H9 (cell line): Measurements from ENCODE around the gene WWC2. TPM values are rescaled to one million over a fixed set of nuclear protein-coding genes. Genes with fewer than 3 reads are reported as not detected.

ENCODE experiments used
- DNase-seq: peaks from one replicate; pipeline ENCODE4 v3.0.0-alpha.2; 2017
- H2AFZ ChIP-seq: one replicate; pipeline ENCODE4 v1.6.1; 2013; ENCODE audit warnings: mild to moderate bottlenecking, low read length, control low read depth, moderate library complexity
- H2AK5ac ChIP-seq: 2 replicates; pipeline ENCODE4 v1.6.1; 2013; ENCODE audit warnings: low read length, control low read depth, mixed read lengths; ENCODE audit not compliant: insufficient read length
- H2BK120ac ChIP-seq: one replicate; pipeline ENCODE4 v1.6.1; 2013; ENCODE audit warnings: low read depth, mild to moderate bottlenecking, low read length, control low read depth, inconsistent platforms; ENCODE audit not compliant: poor library complexity, severe bottlenecking
- H2BK12ac ChIP-seq: 2 replicates; pipeline ENCODE4 v1.6.1; 2013; ENCODE audit warnings: low read length, control low read depth, mixed read lengths, low read depth; ENCODE audit not compliant: insufficient read length
- H2BK15ac ChIP-seq: 2 replicates; pipeline ENCODE4 v1.6.1; 2013; ENCODE audit warnings: low read depth, low read length, control low read depth
- H2BK20ac ChIP-seq: one replicate; pipeline ENCODE4 v1.6.1; 2013; ENCODE audit warnings: low read depth, mild to moderate bottlenecking, low read length, control low read depth, inconsistent platforms; ENCODE audit not compliant: poor library complexity, severe bottlenecking
- H2BK5ac ChIP-seq: 2 replicates; pipeline ENCODE4 v1.6.1; 2013; ENCODE audit warnings: low read length, control low read depth, mixed read lengths; ENCODE audit not compliant: insufficient read length
- H3K14ac ChIP-seq: 2 replicates; pipeline ENCODE4 v1.6.1; 2013; ENCODE audit warnings: low read length, control low read depth; ENCODE audit not compliant: insufficient read depth
- H3K18ac ChIP-seq: 2 replicates; pipeline ENCODE4 v1.6.1; 2013; ENCODE audit warnings: low read depth, mild to moderate bottlenecking, mixed read lengths, low read length, control low read depth; ENCODE audit not compliant: insufficient read length
- H3K23ac ChIP-seq: 2 replicates; pipeline ENCODE4 v1.6.1; 2013; ENCODE audit warnings: low read length, control low read depth, mixed read lengths, low read depth; ENCODE audit not compliant: insufficient read length
- H3K23me2 ChIP-seq: 2 replicates; pipeline ENCODE4 v1.6.1; 2013; ENCODE audit warnings: low read depth, mild to moderate bottlenecking, mixed read lengths, low read length, control low read depth; ENCODE audit not compliant: insufficient read length, poor library complexity, severe bottlenecking
- H3K27ac ChIP-seq: 2 replicates; pipeline ENCODE4 v1.5.1; 2013; ENCODE audit warnings: low read length, control low read depth, mixed read lengths, low read depth; ENCODE audit not compliant: insufficient read length
- H3K27me3 ChIP-seq: 2 replicates; pipeline ENCODE4 v1.6.1; 2013; ENCODE audit warnings: low read length, control low read depth, inconsistent platforms; ENCODE audit not compliant: insufficient read depth
- H3K4ac ChIP-seq: 2 replicates; pipeline ENCODE4 v1.6.1; 2013; ENCODE audit warnings: low read depth, mild to moderate bottlenecking, control low read depth, inconsistent platforms, low read length, moderate library complexity
- H3K4me1 ChIP-seq: 2 replicates; pipeline ENCODE4 v1.6.1; 2013; ENCODE audit warnings: low read length, control low read depth, inconsistent platforms; ENCODE audit not compliant: insufficient read depth
- H3K4me2 ChIP-seq: 2 replicates; pipeline ENCODE4 v1.6.1; 2013; ENCODE audit warnings: low read length, control low read depth, mixed read lengths; ENCODE audit not compliant: insufficient read length, insufficient read depth
- H3K56ac ChIP-seq: 2 replicates; pipeline ENCODE4 v1.6.1; 2013; ENCODE audit warnings: low read depth, mild to moderate bottlenecking, mixed read lengths, low read length, control low read depth; ENCODE audit not compliant: insufficient read length
- H3K79me1 ChIP-seq: 2 replicates; pipeline ENCODE4 v1.6.1; 2013; ENCODE audit warnings: low read depth, mild to moderate bottlenecking, moderate library complexity, low read length, control low read depth, inconsistent platforms; ENCODE audit not compliant: insufficient read depth, poor library complexity, severe bottlenecking
- H3K79me2 ChIP-seq: 2 replicates; pipeline ENCODE4 v1.6.1; 2013; ENCODE audit warnings: low read length, control low read depth, inconsistent platforms; ENCODE audit not compliant: insufficient read depth
- H3K9ac ChIP-seq: 2 replicates; pipeline ENCODE4 v1.6.1; 2013; ENCODE audit warnings: low read length, control low read depth, mixed read lengths; ENCODE audit not compliant: insufficient read length; ENCODE audit errors: extremely low read depth
- H3K9me3 ChIP-seq: one replicate; pipeline ENCODE4 v1.6.1; 2013; ENCODE audit warnings: low read depth, low read length, inconsistent platforms; ENCODE audit not compliant: control insufficient read depth
- H3T11ph ChIP-seq: one replicate; pipeline ENCODE4 v1.6.1; 2013; ENCODE audit warnings: mild to moderate bottlenecking, low read length, control low read depth, inconsistent platforms
- H4K20me1 ChIP-seq: one replicate; pipeline ENCODE4 v1.6.1; 2013; ENCODE audit not compliant: control insufficient read depth, insufficient read length, insufficient read depth
- H4K5ac ChIP-seq: 2 replicates; pipeline ENCODE4 v1.6.1; 2013; ENCODE audit warnings: low read depth, mild to moderate bottlenecking, mixed read lengths, low read length, control low read depth; ENCODE audit not compliant: insufficient read length
- H4K8ac ChIP-seq: replicated peaks from 2 replicates; pipeline ENCODE4 v1.6.1; 2013; ENCODE audit warnings: low read length, control low read depth, mixed read lengths, low read depth; ENCODE audit not compliant: insufficient read length
- H4K91ac ChIP-seq: 2 replicates; pipeline ENCODE4 v1.6.1; 2013; ENCODE audit warnings: low read depth, mild to moderate bottlenecking, moderate library complexity, mixed read lengths, low read length, control low read depth; ENCODE audit not compliant: insufficient read length
- H3K27ac Mint-ChIP-seq, 3 experiments: 2 replicates in 2 of 3; 3 replicates in 1 of 3; pipeline ENCODE4 v1.8.0; 2020 to 2021; ENCODE audit warnings: mixed read lengths in 3 of 3, mild to moderate bottlenecking in 1 of 3, moderate library complexity in 1 of 3
- H3K27me3 Mint-ChIP-seq: 2 replicates; pipeline ENCODE4 v1.8.0; 2021; ENCODE audit warnings: low read depth, mild to moderate bottlenecking, moderate library complexity, mixed read lengths
- H3K36me3 Mint-ChIP-seq, 3 experiments: 2 replicates in 2 of 3; 3 replicates in 1 of 3; pipeline ENCODE4 v1.8.0; 2020 to 2021; ENCODE audit warnings: low read depth in 3 of 3, mixed read lengths in 3 of 3; ENCODE audit not compliant: insufficient read depth in 1 of 3
- H3K4me1 Mint-ChIP-seq, 2 experiments: 2 replicates each; pipeline ENCODE4 v1.8.0; 2020; ENCODE audit warnings: mixed read lengths in 2 of 2
- H3K4me3 Mint-ChIP-seq, 2 experiments: 2 replicates in 1 of 2; 3 replicates in 1 of 2; pipeline ENCODE4 v1.8.0; 2020 to 2021; ENCODE audit warnings: mild to moderate bottlenecking in 2 of 2, mixed read lengths in 2 of 2, moderate library complexity in 1 of 2
- H3K9me3 Mint-ChIP-seq, 2 experiments: 2 replicates in 1 of 2; 3 replicates in 1 of 2; pipeline ENCODE4 v1.8.0; 2020; ENCODE audit warnings: mild to moderate bottlenecking in 2 of 2, mixed read lengths in 2 of 2, moderate library complexity in 1 of 2
- WGBS: extraction: QIAGEN DNeasy Blood & Tissue Kit; methylation state at CpG from one replicate; pipeline ENCODE4 v1.1.7; 2013; ENCODE audit warnings: missing lambda C conversion rate, low lambda C conversion rate, mixed read lengths; ENCODE audit not compliant: insufficient read length; ENCODE audit errors: extremely low coverage; 5-methylcytosine and 5-hydroxymethylcytosine counted together
- total RNA-seq: library from RNA; stranded (reverse); gene quantifications from 2 replicates; pipeline ENCODE4 v1.2.1, GENCODE V29; 2021
- TF ChIP-seq, protein P1 (sequence below): fragments of 200-600 bp; sonication (generic); conservative IDR thresholded peaks from 3 replicates; pipeline ENCODE4 v1.8.0; 2021; ENCODE audit warnings: antibody characterized with exemption, mild to moderate bottlenecking

Gene WWC2
- total RNA-seq, 1 experiment from 2014 or later: 106 TPM

DNA sequence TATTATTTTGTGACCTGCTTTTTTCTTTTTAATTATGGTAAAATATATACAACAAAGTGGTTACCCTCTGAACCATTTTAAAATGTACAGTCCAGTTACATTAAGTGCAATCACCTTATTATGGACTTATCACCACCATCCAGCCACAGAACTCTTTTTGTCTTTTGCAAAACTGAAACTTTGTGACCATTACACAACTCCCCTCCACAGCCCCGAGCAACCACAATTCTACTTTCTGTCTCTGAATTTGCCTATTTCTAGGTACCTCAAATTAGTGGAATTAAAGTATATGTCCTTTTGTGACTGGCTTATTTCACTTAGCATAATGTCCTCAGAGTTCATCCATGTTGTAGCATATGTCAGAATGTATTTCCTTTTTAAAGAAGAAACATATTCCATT is 39.3 kb upstream of the WWC2 start:
- H3K23me2 ChIP-seq: no peaks in the 10 kb centered on the region
- H3K4ac ChIP-seq: no peak overlapping the region
- H3K56ac ChIP-seq: no peak overlapping the region
- H3K14ac ChIP-seq: no peak overlapping the region
- TF ChIP-seq, protein P1, sequence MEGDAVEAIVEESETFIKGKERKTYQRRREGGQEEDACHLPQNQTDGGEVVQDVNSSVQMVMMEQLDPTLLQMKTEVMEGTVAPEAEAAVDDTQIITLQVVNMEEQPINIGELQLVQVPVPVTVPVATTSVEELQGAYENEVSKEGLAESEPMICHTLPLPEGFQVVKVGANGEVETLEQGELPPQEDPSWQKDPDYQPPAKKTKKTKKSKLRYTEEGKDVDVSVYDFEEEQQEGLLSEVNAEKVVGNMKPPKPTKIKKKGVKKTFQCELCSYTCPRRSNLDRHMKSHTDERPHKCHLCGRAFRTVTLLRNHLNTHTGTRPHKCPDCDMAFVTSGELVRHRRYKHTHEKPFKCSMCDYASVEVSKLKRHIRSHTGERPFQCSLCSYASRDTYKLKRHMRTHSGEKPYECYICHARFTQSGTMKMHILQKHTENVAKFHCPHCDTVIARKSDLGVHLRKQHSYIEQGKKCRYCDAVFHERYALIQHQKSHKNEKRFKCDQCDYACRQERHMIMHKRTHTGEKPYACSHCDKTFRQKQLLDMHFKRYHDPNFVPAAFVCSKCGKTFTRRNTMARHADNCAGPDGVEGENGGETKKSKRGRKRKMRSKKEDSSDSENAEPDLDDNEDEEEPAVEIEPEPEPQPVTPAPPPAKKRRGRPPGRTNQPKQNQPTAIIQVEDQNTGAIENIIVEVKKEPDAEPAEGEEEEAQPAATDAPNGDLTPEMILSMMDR: no peak
- H3K79me1 ChIP-seq: no peaks in the 10 kb centered on the region
- no peak overlapping the region for H2BK120ac ChIP-seq
- Mint-ChIP-seq H3K27me3 (0 out of 2 replicates have a peak, but pooled peaks cover 2% of the 10 kb centered on the region), H3K4me1 (no peaks in the 10 kb centered on the region), H3K4me3 (no peak overlapping the region), H3K27ac (no peak overlapping the region; a peak in 1 of 7 replicates), H3K36me3 (peaks cover 0 to 7% (median 0%) of the 10 kb centered on the region in 3 experiments; a peak in 1 of 7 replicates), H3K9me3 (peaks cover 3 to 7% of the 10 kb centered on the region in 2 experiments; a peak in 4 of 5 replicates)
- H4K8ac ChIP-seq: no peak overlapping the region
- H4K20me1 ChIP-seq: no peaks in the 10 kb centered on the region
- no peak overlapping the region for H3K9ac ChIP-seq
- H2BK15ac ChIP-seq: no peak overlapping the region
- no peaks in the 10 kb centered on the region for H3K27me3 ChIP-seq
- H3K27ac ChIP-seq: no peak overlapping the region
- H4K5ac ChIP-seq: no peak overlapping the region
- H4K91ac ChIP-seq: no peak overlapping the region
- no peak for DNase-seq
- H3K23ac ChIP-seq: no peak overlapping the region
- no peaks in the 10 kb centered on the region for H3K9me3 ChIP-seq
- H3K18ac ChIP-seq: no peak overlapping the region
- no peak overlapping the region for H2BK20ac ChIP-seq
- no peak overlapping the region for H2BK5ac ChIP-seq
- no peak overlapping the region for H2AFZ ChIP-seq
- no peak overlapping the region for H2BK12ac ChIP-seq
- H3K79me2 ChIP-seq: no peaks in the 10 kb centered on the region
- H3K4me1 ChIP-seq: no peaks in the 10 kb centered on the region
- no peak overlapping the region for H3T11ph ChIP-seq
- WGBS: no CpG with 5 or more reads among the region's 1 CpG
- H2AK5ac ChIP-seq: no peak overlapping the region
- no peak overlapping the region for H3K4me2 ChIP-seq
